IPS-15b (cell line): ENCODE results near the gene LRRC75A.
A peak's percentile ranks its signal among the peaks of the same experiment; 100 is the strongest.
"Not testable (repeated sequence)": the region's sequence is repeated elsewhere in the genome, so short reads cannot be mapped to it uniquely, and the experiment has no call there.

Source experiments
- H3K27me3 ChIP-seq: one replicate; pipeline ENCODE4 v1.6.1; 2013; ENCODE audit warnings: low read length; ENCODE audit not compliant: control insufficient read depth, insufficient read depth
- H3K36me3 ChIP-seq: one replicate; pipeline ENCODE4 v1.6.1; 2013; ENCODE audit warnings: low read length; ENCODE audit not compliant: control insufficient read depth, insufficient read depth
- H3K4me1 ChIP-seq: one replicate; pipeline ENCODE4 v1.6.1; 2013; ENCODE audit warnings: mild to moderate bottlenecking, low read length; ENCODE audit not compliant: control insufficient read depth, insufficient read depth
- H3K4me3 ChIP-seq: one replicate; pipeline ENCODE4 v1.5.1; 2013; ENCODE audit warnings: low read depth, low read length
- H3K9ac ChIP-seq: one replicate; pipeline ENCODE4 v1.6.1; 2013; ENCODE audit warnings: low read depth, mild to moderate bottlenecking, low read length
- H3K9me3 ChIP-seq: one replicate; pipeline ENCODE4 v1.6.1; 2013; ENCODE audit warnings: mild to moderate bottlenecking, low read length; ENCODE audit not compliant: control insufficient read depth, insufficient read depth

Gene LRRC75A

GRCh38 chr17:16491703-16492612, at the start of gene LRRC75A:
TSS of gene LRRC75A (minus strand) at chr17:16492193. CDS start at chr17:16491990, 203 bp downstream.
- H3K9me3 ChIP-seq: no peaks in the 10 kb centered on the region
- no peaks in the 10 kb centered on the region for H3K36me3 ChIP-seq
- H3K9ac ChIP-seq: peak within 1 kb of the TSS; percentile 57
- H3K4me1 ChIP-seq: peaks cover 13% of the 10 kb centered on the region
- H3K4me3 ChIP-seq: peak within 1 kb of the TSS; percentile 65
- peaks cover 20% of the 10 kb centered on the region for H3K27me3 ChIP-seq

GRCh38 chr17:16537130-16537458, 45.1 kb upstream of the LRRC75A start:
- Histone ChIP-seq H3K9ac (no peak overlapping the region), H3K36me3 (no peaks in the 10 kb centered on the region), H3K4me3 (no peak overlapping the region)

GRCh38 chr17:16534236-16534635, 42.2 kb upstream of the LRRC75A start:
- Histone ChIP-seq H3K36me3 (no peaks in the 10 kb centered on the region), H3K4me3 (no peak overlapping the region), H3K9me3 (no peaks in the 10 kb centered on the region), H3K27me3 (no peaks in the 10 kb centered on the region), H3K9ac (no peak overlapping the region), H3K4me1 (no peaks in the 10 kb centered on the region)

More at GRCh38 chr17:16537130-16537458, 45.1 kb upstream of the LRRC75A start:
- no peaks in the 10 kb centered on the region for H3K9me3 ChIP-seq
- H3K27me3 ChIP-seq: no peaks in the 10 kb centered on the region
- H3K4me1 ChIP-seq: no peaks in the 10 kb centered on the region

GRCh38 chr17:16529906-16530305, 37.9 kb upstream of the LRRC75A start:
- Histone ChIP-seq H3K9me3 (no peaks in the 10 kb centered on the region), H3K36me3 (no peaks in the 10 kb centered on the region), H3K4me1 (no peaks in the 10 kb centered on the region), H3K27me3 (no peaks in the 10 kb centered on the region), H3K9ac (no peak overlapping the region), H3K4me3 (no peak overlapping the region)

- no peaks in the 10 kb centered on the region for H3K36me3 ChIP-seq
- no peaks in the 10 kb centered on the region for H3K4me1 ChIP-seq
- no peaks in the 10 kb centered on the region for H3K9me3 ChIP-seq
- H3K4me3 ChIP-seq: no peak overlapping the region
- H3K9ac ChIP-seq: no peak overlapping the region
- H3K27me3 ChIP-seq: no peaks in the 10 kb centered on the region
Observed at GRCh38 chr17:16527298-16527697, 35.3 kb upstream of the LRRC75A start.

- H3K9me3 ChIP-seq, H3K36me3 ChIP-seq, H3K4me3 ChIP-seq, H3K9ac ChIP-seq, H3K4me1 ChIP-seq, H3K27me3 ChIP-seq: not testable (repeated sequence)
Observed at GRCh38 chr17:16525556-16525955, 33.6 kb upstream of the LRRC75A start.

- Histone ChIP-seq H3K4me3 (no peak overlapping the region), H3K9me3 (no peaks in the 10 kb centered on the region), H3K36me3 (no peaks in the 10 kb centered on the region), H3K9ac (no peak overlapping the region), H3K4me1 (peaks cover 7% of the 10 kb centered on the region), H3K27me3 (peaks cover 4% of the 10 kb centered on the region)
Observed at GRCh38 chr17:16521070-16521727, 29.2 kb upstream of the LRRC75A start.

GRCh38 chr17:16519021-16519420, 27.0 kb upstream of the LRRC75A start:
- Histone ChIP-seq H3K4me3 (no peak overlapping the region), H3K27me3 (peaks cover 4% of the 10 kb centered on the region), H3K36me3 (no peaks in the 10 kb centered on the region), H3K9me3 (no peaks in the 10 kb centered on the region), H3K9ac (no peak overlapping the region), H3K4me1 (peaks cover 7% of the 10 kb centered on the region)

- Histone ChIP-seq H3K4me1 (peaks cover 7% of the 10 kb centered on the region), H3K27me3 (peaks cover 4% of the 10 kb centered on the region), H3K4me3 (no peak overlapping the region), H3K9me3 (no peaks in the 10 kb centered on the region), H3K36me3 (no peaks in the 10 kb centered on the region), H3K9ac (no peak overlapping the region)
Observed at GRCh38 chr17:16517477-16517876, 25.5 kb upstream of the LRRC75A start.

- Histone ChIP-seq H3K4me3 (no peak overlapping the region), H3K9ac (no peak overlapping the region), H3K27me3 (peaks cover 4% of the 10 kb centered on the region), H3K4me1 (peaks cover 7% of the 10 kb centered on the region), H3K36me3 (no peaks in the 10 kb centered on the region), H3K9me3 (no peaks in the 10 kb centered on the region)
Observed at GRCh38 chr17:16516594-16517051, 24.6 kb upstream of the LRRC75A start.

- Histone ChIP-seq H3K4me3 (no peak overlapping the region), H3K4me1 (peaks cover 4% of the 10 kb centered on the region), H3K9ac (no peak overlapping the region), H3K9me3 (no peaks in the 10 kb centered on the region), H3K36me3 (no peaks in the 10 kb centered on the region), H3K27me3 (peaks cover 4% of the 10 kb centered on the region)
Observed at GRCh38 chr17:16515933-16516332, 23.9 kb upstream of the LRRC75A start.

- H3K27me3 ChIP-seq: peaks cover 4% of the 10 kb centered on the region
- H3K4me1 ChIP-seq: peaks cover 4% of the 10 kb centered on the region
- H3K9ac ChIP-seq: no peak overlapping the region
- H3K4me3 ChIP-seq: no peak overlapping the region
- H3K9me3 ChIP-seq: no peaks in the 10 kb centered on the region
- H3K36me3 ChIP-seq: no peaks in the 10 kb centered on the region
Observed at GRCh38 chr17:16513873-16514272, 21.9 kb upstream of the LRRC75A start.
